CD4-positive, alpha-beta T cell (primary cell): ENCODE measurements around the gene DLG5. TPM values are rescaled to one million over a fixed set of nuclear protein-coding genes. Genes with fewer than 3 reads are reported as not detected.

Source experiments
- ATAC-seq: fragments of 200-7000 bp; cut with Tn5 transposase; one replicate; pipeline ENCODE4 v1.10.0; 2022; ENCODE audit warnings: mild to moderate bottlenecking; ENCODE audit not compliant: poor library complexity
- CTCF ChIA-PET: fragments of 350-600 bp; sonication (Branson Sonifier 250); formaldehyde crosslinking; loops from one replicate; lab custom pipeline; 2021; ENCODE audit warnings: antibody characterized with exemption, inconsistent platforms; lab: Charles Lee
- POLR2A ChIA-PET: fragments of 350-600 bp; sonication (Branson Sonifier 250); formaldehyde crosslinking; loops from one replicate; lab custom pipeline; 2021; ENCODE audit warnings: antibody characterized with exemption, inconsistent platforms; lab: Charles Lee
- DNase-seq, 14 experiments: peaks; one replicate each; pipeline ENCODE4 v3.0.0-alpha.2; 2013 to 2020; ENCODE audit warnings: mixed read lengths in 2 of 14
- H3K27ac ChIP-seq, 2 donors: one replicate each; pipeline versions ENCODE4 v1.5.1 to v1.7.0; 2013; ENCODE audit warnings: low read length in 2 of 2, low read depth in 1 of 2, mild to moderate bottlenecking in 1 of 2
- H3K27me3 ChIP-seq, 2 experiments: 1 replicate in 1 of 2; 2 replicates in 1 of 2; pipeline versions ENCODE4 v1.6.1 to v1.7.0; 2013; ENCODE audit warnings: low read length in 2 of 2, control low read depth in 1 of 2, mild to moderate bottlenecking in 1 of 2, moderate library complexity in 1 of 2; ENCODE audit not compliant: insufficient read depth in 2 of 2, control insufficient read depth in 1 of 2
- H3K36me3 ChIP-seq: one replicate; pipeline ENCODE4 v1.6.1; 2013; ENCODE audit warnings: low read length, control low read depth; ENCODE audit not compliant: insufficient read depth
- H3K4me1 ChIP-seq: one replicate; pipeline ENCODE4 v1.6.1; 2013; ENCODE audit warnings: low read length, control low read depth; ENCODE audit not compliant: insufficient read depth
- H3K4me3 ChIP-seq: one replicate; pipeline ENCODE4 v1.5.1; 2013; ENCODE audit warnings: mild to moderate bottlenecking, low read length, moderate library complexity
- H3K9me3 ChIP-seq, 2 experiments: 1 replicate in 1 of 2; 2 replicates in 1 of 2; pipeline versions ENCODE4 v1.6.1 to v1.7.0; 2013; ENCODE audit warnings: low read length in 2 of 2, mild to moderate bottlenecking in 2 of 2, control low read depth in 1 of 2, moderate library complexity in 1 of 2; ENCODE audit not compliant: control insufficient read depth in 1 of 2, insufficient read depth in 1 of 2
- H3K27ac Mint-ChIP-seq: one replicate; pipeline ENCODE4 v1.8.0; 2020; ENCODE audit warnings: mixed read lengths
- H3K27me3 Mint-ChIP-seq: one replicate; pipeline ENCODE4 v1.8.0; 2021; ENCODE audit warnings: mixed read lengths
- H3K36me3 Mint-ChIP-seq: one replicate; pipeline ENCODE4 v1.8.0; 2021; ENCODE audit warnings: low read depth, mixed read lengths
- H3K4me1 Mint-ChIP-seq: one replicate; pipeline ENCODE4 v1.8.0; 2021; ENCODE audit warnings: low read depth, mixed read lengths
- H3K4me3 Mint-ChIP-seq: one replicate; pipeline ENCODE4 v1.8.0; 2020; ENCODE audit warnings: mild to moderate bottlenecking, mixed read lengths
- H3K9me3 Mint-ChIP-seq: one replicate; pipeline ENCODE4 v1.8.0; 2020; ENCODE audit warnings: mixed read lengths
- CTCF ChIP-seq: fragments of 200-600 bp; IDR thresholded peaks from one replicate; pipeline ENCODE4 v1.8.0; 2022; ENCODE audit warnings: antibody characterized with exemption, mild to moderate bottlenecking
- intact Hi-C, 2 experiments: fragments of 100-400 bp; cut with DNase I in 1 of 2; cut with micrococcal nuclease in 1 of 2; formaldehyde crosslinking; loops; one replicate each; pipeline versions ENCODE4 v1.15.1 to v1.9.0; 2023 to 2025; cut with DNase I, micrococcal nuclease
- total RNA-seq, 174 experiments: library from RNA in 2 of 174; stranded (reverse) in 2 of 174; gene quantifications; one replicate each; pipeline ENCODE4 v1.2.3 and lab custom pipeline; 2021 to 2026

Gene DLG5
- total RNA-seq, 2 experiments from 2014 or later, result 7.1 to 7.4 TPM

GRCh38 chr10:77967611-77968022, 41.1 kb upstream of the DLG5 start:
- ChIA-PET POLR2A (no interaction called here), CTCF (no interaction called here)
- Mint-ChIP-seq H3K4me1 (peaks cover 12% of the 10 kb centered on the region), H3K36me3 (no peaks in the 10 kb centered on the region), H3K9me3 (no peaks in the 10 kb centered on the region), H3K4me3 (no peak overlapping the region), H3K27me3 (no peaks in the 10 kb centered on the region), H3K27ac (no peak overlapping the region)
- no peaks in the 10 kb centered on the region for H3K9me3 ChIP-seq
- intact Hi-C loops, result no loop called here
- H3K4me3 ChIP-seq, result no peak overlapping the region
- H3K27ac ChIP-seq, result no peak overlapping the region
- no peak for TF ChIP-seq CTCF
- DNase-seq (no peak), ATAC-seq (no peak)
- H3K36me3 ChIP-seq, result no peaks in the 10 kb centered on the region
- H3K27me3 ChIP-seq, result peaks cover 0 to 6% of the 10 kb centered on the region in 2 experiments
- peaks cover 7% of the 10 kb centered on the region for H3K4me1 ChIP-seq

GRCh38 chr10:77965294-77965693, 38.7 kb upstream of the DLG5 start:
- no peak overlapping the region for H3K4me3 Mint-ChIP-seq
- no peak for DNase-seq

GRCh38 chr10:77964811-77965210, 38.3 kb upstream of the DLG5 start:
- H3K4me3 ChIP-seq, result no peak overlapping the region
- H3K9me3 ChIP-seq, result no peaks in the 10 kb centered on the region
- peaks cover 0 to 6% of the 10 kb centered on the region in 2 experiments for H3K27me3 ChIP-seq
- ChIA-PET CTCF (no interaction called here), POLR2A (no interaction called here)
- intact Hi-C loops, result no loop called here
- TF ChIP-seq CTCF, result no peak
- Mint-ChIP-seq H3K36me3 (no peaks in the 10 kb centered on the region), H3K4me1 (no peaks in the 10 kb centered on the region), H3K4me3 (no peak overlapping the region), H3K9me3 (no peaks in the 10 kb centered on the region), H3K27ac (no peak overlapping the region), H3K27me3 (no peaks in the 10 kb centered on the region)
- ATAC-seq (no peak), DNase-seq (no peak)
- H3K36me3 ChIP-seq, result no peaks in the 10 kb centered on the region
- no peak overlapping the region for H3K27ac ChIP-seq
- H3K4me1 ChIP-seq, result no peaks in the 10 kb centered on the region

More at GRCh38 chr10:77965294-77965693, 38.7 kb upstream of the DLG5 start:
- H3K36me3 Mint-ChIP-seq, result no peaks in the 10 kb centered on the region
- H3K4me1 Mint-ChIP-seq, result no peaks in the 10 kb centered on the region
- ChIA-PET CTCF (no interaction called here), POLR2A (no interaction called here)
- no peaks in the 10 kb centered on the region for H3K27me3 Mint-ChIP-seq
- no peaks in the 10 kb centered on the region for H3K9me3 ChIP-seq
- no peak overlapping the region for H3K27ac Mint-ChIP-seq
- H3K9me3 Mint-ChIP-seq, result no peaks in the 10 kb centered on the region
- H3K27ac ChIP-seq, result no peak overlapping the region
- H3K4me3 ChIP-seq, result no peak overlapping the region
- H3K4me1 ChIP-seq, result no peaks in the 10 kb centered on the region
- no peak for TF ChIP-seq CTCF
- no peaks in the 10 kb centered on the region for H3K36me3 ChIP-seq
- intact Hi-C loops, result no loop called here
- no peak for ATAC-seq
- H3K27me3 ChIP-seq, result peaks cover 0 to 6% of the 10 kb centered on the region in 2 experiments
